Panc1 (cell line): ENCODE results near the gene MSLN. TPM values are rescaled to one million over a fixed set of nuclear protein-coding genes. Genes with fewer than 3 reads are reported as not detected.

Experiments used
- ATAC-seq: fragments of 200-7000 bp; cut with Tn5 transposase; 2 replicates; pipeline ENCODE4 v1.9.1; 2020; ENCODE audit warnings: mild to moderate bottlenecking, moderate library complexity
- BruUV-seq: library from RNA; stranded (reverse); fragments of 400-500 nt; replicated peaks from 2 replicates; lab custom pipeline; 2021; lab: Mats Ljungman, UMichigan
- CTCF ChIA-PET: fragments of 300-600 bp; sonication (Branson Sonifier 250); formaldehyde crosslinking; loops from one replicate; lab custom pipeline; 2022; ENCODE audit warnings: antibody characterized with exemption; lab: Charles Lee
- POLR2A ChIA-PET: fragments of 300-600 bp; sonication (Branson Sonifier 250); formaldehyde crosslinking; loops from one replicate; lab custom pipeline; 2022; ENCODE audit warnings: antibody characterized with exemption; lab: Charles Lee
- DNase-seq: peaks from one replicate; pipeline ENCODE4 v3.0.0-alpha.2; 2010; ENCODE audit warnings: low read depth, low spot score
- H3K27ac ChIP-seq: 2 replicates; pipeline ENCODE4 v1.5.1; 2011; ENCODE audit warnings: mild to moderate bottlenecking, low read length, inconsistent platforms
- H3K27me3 ChIP-seq: fragments of 200-500 bp; sonication (Bioruptor generic); 2 replicates; pipeline ENCODE4 v1.6.0; 2014; ENCODE audit warnings: low read length, inconsistent platforms; ENCODE audit not compliant: control insufficient read depth, insufficient read depth
- H3K36me3 ChIP-seq: fragments of 200-500 bp; sonication (Bioruptor generic); 2 replicates; pipeline ENCODE4 v1.5.1; 2014; ENCODE audit warnings: inconsistent platforms, mild to moderate bottlenecking, low read length, moderate library complexity; ENCODE audit not compliant: control insufficient read depth, insufficient read depth
- H3K4me1 ChIP-seq: 2 replicates; pipeline ENCODE4 v1.5.1; 2011; ENCODE audit warnings: inconsistent platforms, mild to moderate bottlenecking, low read length, moderate library complexity; ENCODE audit not compliant: control insufficient read depth, insufficient read depth
- H3K4me3 ChIP-seq, 2 experiments: 2 replicates each; pipeline ENCODE4 v1.5.1; 2011 to 2012; ENCODE audit warnings: low read depth in 2 of 2, low read length in 2 of 2, mild to moderate bottlenecking in 2 of 2, inconsistent platforms in 1 of 2, moderate library complexity in 1 of 2
- H3K9me3 ChIP-seq: fragments of 200-500 bp; sonication (Bioruptor generic); 2 replicates; pipeline ENCODE4 v1.5.1; 2014; ENCODE audit warnings: low read depth, mild to moderate bottlenecking, inconsistent platforms, low read length, moderate library complexity; ENCODE audit not compliant: control insufficient read depth, insufficient read depth
- CTCF ChIP-seq: fragments of 450-650 bp; IDR thresholded peaks from 2 replicates; pipeline ENCODE4 v1.5.1; 2017; ENCODE audit warnings: mild to moderate bottlenecking
- POLR2AphosphoS5 ChIP-seq: IDR thresholded peaks from 2 replicates; pipeline ENCODE4 v1.6.1; 2012; ENCODE audit warnings: mild to moderate bottlenecking, low read depth, low read length, moderate library complexity
- REST ChIP-seq, 2 experiments: IDR thresholded peaks; 2 replicates each; pipeline ENCODE4 v1.6.1; 2011 to 2012; ENCODE audit warnings: low read depth in 2 of 2, control low read depth in 1 of 2, low read length in 1 of 2, mild to moderate bottlenecking in 1 of 2, moderate library complexity in 1 of 2; ENCODE audit not compliant: insufficient read depth in 1 of 2
- SIN3A ChIP-seq: IDR thresholded peaks from 2 replicates; pipeline ENCODE4 v1.6.1; 2012; ENCODE audit warnings: low read depth, mild to moderate bottlenecking, low read length, moderate library complexity, borderline replicate concordance; ENCODE audit not compliant: insufficient read depth
- TCF7L2 ChIP-seq: IDR thresholded peaks from 2 replicates; pipeline ENCODE4 v1.6.1; 2011; ENCODE audit warnings: mild to moderate bottlenecking, low read depth, low read length, inconsistent platforms
- in situ Hi-C: cut with HindIII; loops from 2 replicates; pipeline ENCODE4 v1.10.0; 2016; ENCODE audit warnings: low sequenced_read_pairs, low pct_unique_long_range_greater_than_20kb
- intact Hi-C: fragments of 100-400 bp; cut with micrococcal nuclease; formaldehyde crosslinking; loops from one replicate; pipeline ENCODE4 v1.10.0; 2022; ENCODE audit not compliant: unreplicated experiment
- total RNA-seq: library from RNA; stranded (reverse); gene quantifications from one replicate; pipeline ENCODE4 v1.2.1, GENCODE V29; 2021; ENCODE audit not compliant: unreplicated experiment

The MSLN gene
- total RNA-seq, 1 experiment from 2014 or later = 1.1 TPM

- peaks cover 48% of the 10 kb centered on the region for H3K4me1 ChIP-seq
- POLR2A ChIA-PET = no interaction called here
- BruUV-seq = no TSS peak
- CTCF ChIA-PET = no interaction called here
- intact Hi-C loops = no loop called here
- H3K27me3 ChIP-seq = no peaks in the 10 kb centered on the region
- TF ChIP-seq POLR2AphosphoS5 (peak; percentile 37; the same call in 1 of the 2 replicates), TCF7L2 (no peak)
- no peaks in the 10 kb centered on the region for H3K9me3 ChIP-seq
- no peaks in the 10 kb centered on the region for H3K36me3 ChIP-seq
- in situ Hi-C loops = no loop called here
- peak; percentile 41 for ATAC-seq
- peak within 1 kb of the TSS in 1 of 2 experiments; percentile 7; a peak in 1 of 4 replicates for H3K4me3 ChIP-seq
- H3K27ac ChIP-seq = no peak within 1 kb of the TSS
- no peak for DNase-seq
Measured at GRCh38 chr16:799948-800833, 39.7 kb downstream of the MSLN start, which contains the start of gene GNG13. Gene GNG13 (minus strand): TSS chr16:800734. CDS start chr16:799077, 1,657 bp downstream.

- Histone ChIP-seq H3K27me3 (no peaks in the 10 kb centered on the region), H3K9me3 (no peaks in the 10 kb centered on the region), H3K4me3 (no peak overlapping the region), H3K27ac (no peak overlapping the region), H3K36me3 (no peaks in the 10 kb centered on the region), H3K4me1 (peaks cover 45% of the 10 kb centered on the region)
- DNase-seq (no peak), ATAC-seq (peak; percentile 39)
- intact Hi-C loops = no loop called here
- ChIA-PET POLR2A (no interaction called here), CTCF (no interaction called here)
- no TSS peak for BruUV-seq
- TF ChIP-seq CTCF (no peak), REST (IDR thresholded peaks at IDR 0.05; ENCODE audit: insufficient read depth in 1 of 2, low read depth in 2 of 2, low read length in 1 of 2) (no peak), SIN3A (no peak), POLR2AphosphoS5 (no peak), TCF7L2 (no peak)
- in situ Hi-C loops = no loop called here
Measured at GRCh38 chr16:800834-801511, 40.4 kb downstream of the MSLN start.
